Endothelial cell of hepatic sinusoid (primary cell): ENCODE results near the gene NFE2.
"Not testable (repeated sequence)": the region's sequence is repeated elsewhere in the genome, so short reads cannot be mapped to it uniquely, and the experiment has no call there.

ENCODE experiments used
- in situ Hi-C: cut with HindIII; loops from 2 replicates; pipeline ENCODE4 v1.10.0; 2017; ENCODE audit warnings: low sequenced_read_pairs

NFE2 gene

DNA sequence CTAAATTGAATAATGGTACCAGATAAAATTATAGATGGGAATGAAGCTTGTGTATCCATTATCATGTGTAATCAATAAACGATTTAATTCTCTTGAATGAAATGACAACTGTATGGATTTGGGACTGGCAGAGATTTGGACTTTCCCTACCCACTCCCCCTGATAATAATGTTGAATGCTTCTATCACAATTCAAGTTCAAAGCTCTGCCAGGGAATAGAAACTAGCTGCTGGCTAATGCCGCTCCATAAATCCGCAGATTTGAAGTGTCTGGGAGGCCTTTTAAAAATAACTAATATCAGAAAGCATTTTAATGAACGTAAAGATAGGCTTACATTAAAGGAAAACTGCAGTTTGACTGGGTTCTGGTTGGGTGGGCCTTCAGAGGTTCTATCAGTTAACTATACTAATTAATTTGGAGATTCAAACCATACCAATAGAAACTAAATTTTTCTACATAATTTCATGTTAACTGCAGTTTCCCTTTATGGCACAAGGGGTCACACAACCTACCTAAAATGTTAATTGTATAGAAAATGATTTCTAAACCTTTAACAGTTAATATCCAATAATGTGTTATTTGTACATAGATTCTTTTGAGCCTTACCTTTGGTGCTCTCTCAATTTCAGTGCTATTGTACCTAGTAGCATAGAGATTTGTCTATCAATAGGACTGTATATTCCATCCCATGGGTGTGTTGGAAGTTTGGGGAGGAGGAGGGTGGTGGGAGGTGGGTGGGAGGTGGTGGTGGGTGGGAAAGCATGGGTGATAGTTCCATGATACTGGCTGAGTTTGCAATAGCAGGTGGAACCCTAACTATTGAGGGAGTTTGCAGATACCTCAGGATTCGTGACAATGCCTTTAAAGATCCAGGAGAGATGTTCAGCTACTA lies 15.4 kb downstream of the NFE2 start:
- in situ Hi-C loops: no loop called here

- in situ Hi-C loops: not testable (repeated sequence)
Measured at GRCh38 chr12:54284070-54284780, 16.6 kb downstream of the NFE2 start.

DNA sequence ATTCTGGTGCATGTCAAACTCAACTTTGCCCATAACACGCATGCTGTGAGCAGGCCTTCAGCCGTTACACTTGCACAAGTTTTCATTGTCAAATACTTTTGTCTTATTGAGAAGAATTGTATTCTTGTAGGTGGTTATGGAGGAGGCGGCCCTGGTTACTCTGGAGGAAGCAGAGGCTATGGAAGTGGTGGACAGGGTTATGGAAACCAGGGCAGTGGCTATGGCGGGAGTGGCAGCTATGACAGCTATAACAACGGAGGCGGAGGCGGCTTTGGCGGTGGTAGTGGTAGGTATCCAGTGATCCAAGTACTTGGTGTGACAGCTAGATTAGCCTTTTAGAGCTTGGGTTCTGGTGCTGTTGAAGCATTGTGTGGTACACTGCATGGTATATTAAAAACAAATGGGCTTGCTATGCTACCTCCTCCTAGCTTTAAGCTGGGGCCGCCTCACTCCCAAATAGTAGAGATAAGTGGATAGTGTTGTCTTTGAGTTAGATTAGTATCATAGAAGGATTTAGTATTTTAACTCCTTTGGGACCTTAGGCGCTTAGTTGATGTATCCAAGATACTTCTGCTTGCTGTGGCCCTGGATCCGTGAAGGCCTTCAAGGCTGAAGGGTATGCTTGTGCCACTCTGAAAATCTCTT lies 17.7 kb downstream of the NFE2 start:
- in situ Hi-C loops: no loop called here

GRCh38 chr12:54281694-54282093 lies 19.1 kb downstream of the NFE2 start:
- in situ Hi-C loops: not testable (repeated sequence)

DNA sequence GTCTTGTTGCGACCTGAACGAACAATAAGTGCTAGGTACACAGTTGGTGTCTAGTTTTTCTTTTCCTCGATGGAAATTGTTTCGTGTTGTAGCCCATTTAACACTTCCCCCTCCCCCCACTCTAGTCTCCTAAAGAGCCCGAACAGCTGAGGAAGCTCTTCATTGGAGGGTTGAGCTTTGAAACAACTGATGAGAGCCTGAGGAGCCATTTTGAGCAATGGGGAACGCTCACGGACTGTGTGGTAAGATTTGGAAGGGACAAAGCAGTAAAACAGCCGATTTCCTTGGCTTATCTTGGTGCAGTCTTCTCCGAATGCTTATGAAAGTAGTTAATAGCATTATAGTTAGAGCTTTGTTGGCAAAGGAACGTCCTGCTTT lies 19.6 kb downstream of the NFE2 start:
- in situ Hi-C loops: not testable (repeated sequence)

DNA sequence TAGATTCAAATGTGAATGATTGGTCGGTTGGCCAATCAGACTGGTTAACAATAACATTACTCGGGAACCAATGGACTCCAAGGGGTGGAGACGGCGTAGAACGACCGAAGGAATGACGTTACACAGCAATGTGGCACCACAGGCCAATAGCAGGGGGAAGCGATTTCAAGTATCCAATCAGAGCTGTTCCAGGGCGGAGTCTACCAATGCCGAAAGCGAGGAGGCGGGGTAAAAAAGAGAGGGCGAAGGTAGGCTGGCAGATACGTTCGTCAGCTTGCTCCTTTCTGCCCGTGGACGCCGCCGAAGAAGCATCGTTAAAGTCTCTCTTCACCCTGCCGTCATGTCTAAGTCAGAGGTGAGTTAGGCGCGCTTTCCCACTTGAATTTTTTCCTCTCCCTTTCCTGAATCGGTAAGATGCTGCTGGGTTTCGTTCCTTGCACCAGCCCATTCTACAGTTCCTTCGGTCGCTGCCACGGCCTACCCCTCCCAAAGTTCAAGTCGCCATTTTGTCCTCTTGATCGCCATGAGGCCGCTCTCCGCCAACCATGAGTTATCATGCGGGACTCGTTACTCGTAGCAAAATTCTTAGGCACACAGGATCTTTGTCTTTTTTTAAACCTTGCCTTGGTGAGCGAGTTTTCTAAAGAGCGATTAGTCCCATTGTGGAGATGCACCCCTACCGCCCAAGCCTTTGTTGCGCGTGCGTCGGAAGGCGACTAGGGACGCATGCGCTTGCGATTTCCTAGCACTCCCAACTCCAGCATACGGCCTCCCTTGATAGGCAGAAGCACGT lies 20.2 kb downstream of the NFE2 start, which contains the start of gene HNRNPA1:
Gene HNRNPA1, plus strand, starts transcription at position 259 of the 793 bp plus-strand sequence. Its CDS starts 82 bp downstream, at position 341.
- in situ Hi-C loops: no loop called here

DNA sequence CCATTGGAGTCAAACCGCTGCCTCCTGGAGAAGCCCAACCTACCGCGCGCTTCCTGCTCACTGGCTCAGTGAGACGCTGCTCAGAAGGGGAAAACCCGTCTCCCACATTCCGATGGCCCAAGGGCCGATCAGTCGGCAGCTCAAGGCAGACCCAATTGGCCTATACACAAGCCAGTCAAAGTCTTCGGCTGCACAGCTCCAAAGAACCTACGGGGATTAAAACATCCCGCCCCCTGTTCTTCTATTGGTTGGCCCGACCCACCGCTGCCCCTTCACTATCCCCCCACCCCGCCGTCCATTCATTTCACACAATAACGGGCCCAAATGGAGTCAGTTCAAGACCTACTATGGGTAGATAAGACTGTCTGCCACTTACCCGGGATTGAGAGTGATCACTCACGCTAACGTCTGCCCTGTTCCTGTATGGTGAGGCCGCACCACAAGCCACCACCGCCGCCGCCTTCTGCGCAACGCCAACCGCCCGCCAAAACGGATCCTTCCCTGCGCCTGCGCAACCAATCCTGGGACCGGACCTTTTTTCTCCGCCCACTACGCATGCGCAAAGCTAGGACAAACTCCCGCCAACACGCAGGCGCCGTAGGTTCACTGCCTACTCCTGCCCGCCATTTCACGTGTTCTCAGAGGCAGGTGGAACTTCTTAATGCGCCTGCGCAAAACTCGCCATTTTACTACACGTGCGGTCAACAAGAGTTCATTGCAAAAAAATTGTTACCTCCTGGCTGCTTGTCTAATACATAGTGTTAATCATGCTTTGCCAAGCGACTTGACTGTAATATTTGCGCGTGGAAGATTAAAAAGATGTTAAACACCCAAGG lies 21.0 kb downstream of the NFE2 start, which contains the start of gene CBX5:
Gene CBX5, minus strand, starts transcription at position 491 of the 836 bp plus-strand sequence. CDS start 22,472 bp downstream, outside the sequence.
- in situ Hi-C loops: no loop called here

GRCh38 chr12:54279227-54279631 lies 21.6 kb downstream of the NFE2 start:
- in situ Hi-C loops: no loop called here

GRCh38 chr12:54277823-54278276 lies 23.0 kb downstream of the NFE2 start:
- in situ Hi-C loops: no loop called here

GRCh38 chr12:54276368-54276767 lies 24.4 kb downstream of the NFE2 start:
- in situ Hi-C loops: no loop called here

DNA sequence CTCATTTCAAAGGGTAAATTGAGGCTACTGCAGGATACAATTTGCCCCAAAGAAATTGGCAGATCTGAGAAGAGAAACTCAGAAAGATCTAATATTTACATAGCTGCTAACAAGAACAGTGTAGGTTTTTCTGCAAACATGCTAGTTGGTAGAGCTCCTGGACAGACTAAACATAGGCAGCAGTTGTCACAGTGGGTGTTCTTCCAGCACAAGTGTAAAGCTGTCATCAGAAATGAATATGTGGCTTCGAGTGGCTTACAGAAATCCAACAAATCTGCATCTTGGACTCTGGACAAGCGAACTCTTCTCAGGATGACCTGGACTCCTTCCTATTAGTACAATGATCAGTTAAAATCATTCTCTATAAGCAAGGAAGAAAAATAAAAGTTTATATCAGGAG lies 26.8 kb downstream of the NFE2 start:
- in situ Hi-C loops: no loop called here

GRCh38 chr12:54272214-54272613 lies 28.6 kb downstream of the NFE2 start:
- in situ Hi-C loops: no loop called here

DNA sequence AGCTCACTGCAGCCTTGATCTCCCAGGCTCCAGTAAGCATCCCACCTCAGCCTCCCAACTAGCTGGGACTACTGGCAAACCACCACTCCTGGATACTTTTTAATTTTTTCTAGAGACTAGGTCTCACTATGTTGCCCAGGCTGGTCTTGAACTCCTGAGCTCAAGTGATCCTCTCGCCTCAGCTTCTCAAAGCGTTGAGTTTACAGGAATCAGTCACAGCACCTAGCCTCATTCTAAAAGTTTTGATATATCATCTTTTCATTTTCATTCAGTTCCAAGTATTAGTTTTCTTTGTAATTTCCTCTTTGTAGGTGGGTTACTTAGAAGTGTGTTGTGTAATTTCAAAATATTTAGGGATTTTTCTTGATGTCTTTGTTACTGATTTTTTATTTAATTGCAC lies 30.5 kb downstream of the NFE2 start:
- in situ Hi-C loops: no loop called here

DNA sequence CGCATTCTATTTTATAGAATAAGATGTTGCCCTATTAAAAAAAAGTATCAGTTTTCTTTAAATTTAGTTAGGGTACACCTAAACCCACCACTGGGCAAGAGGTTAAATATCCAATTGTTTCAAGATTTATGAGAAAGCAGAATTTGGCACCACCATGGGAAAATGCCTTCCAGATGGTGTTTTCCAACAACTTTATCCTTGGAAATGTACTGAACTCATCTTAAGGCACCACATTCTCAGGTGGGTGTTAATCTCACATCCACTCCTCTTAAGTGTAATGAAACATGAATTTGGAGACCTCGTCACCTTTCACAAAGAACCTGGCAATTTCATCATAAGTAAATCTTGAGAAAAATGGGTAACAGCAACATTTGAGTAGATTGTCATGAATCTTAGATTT lies 34.0 kb downstream of the NFE2 start:
- in situ Hi-C loops: no loop called here

GRCh38 chr12:54265364-54265812 lies 35.4 kb downstream of the NFE2 start:
- in situ Hi-C loops: no loop called here

DNA sequence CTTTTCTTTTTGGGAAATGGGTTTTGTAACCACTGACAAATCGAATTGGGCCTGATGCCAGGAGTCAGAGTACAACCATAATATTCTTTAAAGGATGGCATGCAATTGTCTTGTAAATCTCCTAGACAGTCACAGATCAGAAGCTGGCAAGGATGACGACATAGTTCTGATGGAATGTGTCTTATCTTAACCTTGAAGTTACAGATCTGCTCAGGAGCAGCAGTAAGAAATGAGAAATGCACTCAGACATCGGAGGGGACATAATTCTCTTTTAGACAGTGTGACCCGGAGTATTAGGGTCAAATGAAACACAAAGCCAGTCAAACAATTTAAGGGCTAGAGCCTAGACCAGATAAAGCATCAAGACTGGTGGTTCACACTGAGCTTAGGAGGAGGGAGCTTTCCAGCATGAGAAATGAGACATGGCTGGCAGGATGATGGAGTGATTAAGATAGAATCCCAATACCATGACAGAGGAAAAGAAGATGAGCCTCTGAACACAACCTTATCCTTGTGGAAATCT lies 38.4 kb downstream of the NFE2 start:
- in situ Hi-C loops: no loop called here

- in situ Hi-C loops: no loop called here
Measured at GRCh38 chr12:54261815-54262402, 38.9 kb downstream of the NFE2 start.

- in situ Hi-C loops: no loop called here
Measured at GRCh38 chr12:54259194-54260011, 41.4 kb downstream of the NFE2 start.
